ENCODE measurements around the gene GOLT1A. TPM values are rescaled to one million over a fixed set of nuclear protein-coding genes. Genes with fewer than 3 reads are reported as not detected.

GOLT1A gene
- polyA plus RNA-seq, 1 donor, result 113 TPM

GRCh38 chr1:204177133-204177532 is 36.7 kb downstream of the GOLT1A start:
- Histone ChIP-seq H3K36me3 (ENCODE audit: control insufficient read depth, insufficient read depth, low read length) (no peaks in the 10 kb centered on the region), H3K27ac (ENCODE audit: low read length) (no peak overlapping the region), H3K9me3 (ENCODE audit: control insufficient read depth, low read depth, low read length) (no peaks in the 10 kb centered on the region), H3K4me1 (ENCODE audit: control insufficient read depth, insufficient read depth, low read length) (peaks cover 8% of the 10 kb centered on the region), H3K27me3 (ENCODE audit: control insufficient read depth, insufficient read depth, low read length) (no peaks in the 10 kb centered on the region), H3K4me3 (ENCODE audit: low read length) (no peak overlapping the region)
- peak; percentile 57 to 79 for DNase-seq
- 30% methylated on average over 2 of the region's 4 CpGs for WGBS (ENCODE audit: insufficient coverage, low lambda C conversion rate)

GRCh38 chr1:204176049-204176448 is 37.7 kb downstream of the GOLT1A start:
- Histone ChIP-seq H3K27me3 (ENCODE audit: control insufficient read depth, insufficient read depth, low read length) (no peaks in the 10 kb centered on the region), H3K36me3 (ENCODE audit: control insufficient read depth, insufficient read depth, low read length) (no peaks in the 10 kb centered on the region), H3K4me3 (ENCODE audit: low read length) (no peak overlapping the region), H3K9me3 (ENCODE audit: control insufficient read depth, low read depth, low read length) (no peaks in the 10 kb centered on the region), H3K4me1 (ENCODE audit: control insufficient read depth, insufficient read depth, low read length) (peaks cover 8% of the 10 kb centered on the region), H3K27ac (ENCODE audit: low read length) (no peak overlapping the region)
- DNase-seq, result no peak
- WGBS (ENCODE audit: insufficient coverage, low lambda C conversion rate), result no CpG with 5 or more reads among the region's 5 CpGs

- no peak overlapping the region for H3K4me3 ChIP-seq (ENCODE audit: low read length)
- no peak for DNase-seq
- H3K4me1 ChIP-seq (ENCODE audit: control insufficient read depth, insufficient read depth, low read length), result peaks cover 8% of the 10 kb centered on the region
- no peaks in the 10 kb centered on the region for H3K36me3 ChIP-seq (ENCODE audit: control insufficient read depth, insufficient read depth, low read length)
- H3K27ac ChIP-seq (ENCODE audit: low read length), result no peak overlapping the region
- WGBS (ENCODE audit: insufficient coverage, low lambda C conversion rate), result 68% methylated on average over 3 of the region's 3 CpGs
- H3K27me3 ChIP-seq (ENCODE audit: control insufficient read depth, insufficient read depth, low read length), result no peaks in the 10 kb centered on the region
- H3K9me3 ChIP-seq (ENCODE audit: control insufficient read depth, low read depth, low read length), result no peaks in the 10 kb centered on the region
These were observed 38.8 kb downstream of the GOLT1A start for GRCh38 chr1:204174958-204175357.

GRCh38 chr1:204172404-204173029 is 41.3 kb downstream of the GOLT1A start:
- H3K27me3 ChIP-seq (ENCODE audit: control insufficient read depth, insufficient read depth, low read length), result no peaks in the 10 kb centered on the region
- H3K4me3 ChIP-seq (ENCODE audit: low read length), result no peak overlapping the region
- WGBS (ENCODE audit: insufficient coverage, low lambda C conversion rate), result no CpG with 5 or more reads among the region's 2 CpGs
- no peak for DNase-seq
- no peaks in the 10 kb centered on the region for H3K9me3 ChIP-seq (ENCODE audit: control insufficient read depth, low read depth, low read length)
- no peak overlapping the region for H3K27ac ChIP-seq (ENCODE audit: low read length)
- no peaks in the 10 kb centered on the region for H3K36me3 ChIP-seq (ENCODE audit: control insufficient read depth, insufficient read depth, low read length)
- H3K4me1 ChIP-seq (ENCODE audit: control insufficient read depth, insufficient read depth, low read length), result peaks cover 5% of the 10 kb centered on the region

- WGBS (ENCODE audit: insufficient coverage, low lambda C conversion rate), result no CpG with 5 or more reads among the region's 4 CpGs
- Histone ChIP-seq H3K4me1 (ENCODE audit: control insufficient read depth, insufficient read depth, low read length) (no peaks in the 10 kb centered on the region), H3K27me3 (ENCODE audit: control insufficient read depth, insufficient read depth, low read length) (no peaks in the 10 kb centered on the region), H3K27ac (ENCODE audit: low read length) (no peak overlapping the region), H3K4me3 (ENCODE audit: low read length) (no peak overlapping the region), H3K9me3 (ENCODE audit: control insufficient read depth, low read depth, low read length) (no peaks in the 10 kb centered on the region), H3K36me3 (ENCODE audit: control insufficient read depth, insufficient read depth, low read length) (no peaks in the 10 kb centered on the region)
- no peak for DNase-seq
These were observed 42.0 kb downstream of the GOLT1A start for GRCh38 chr1:204171751-204172178.

- Histone ChIP-seq H3K4me1 (ENCODE audit: control insufficient read depth, insufficient read depth, low read length) (no peaks in the 10 kb centered on the region), H3K9me3 (ENCODE audit: control insufficient read depth, low read depth, low read length) (no peaks in the 10 kb centered on the region)
- 86% methylated on average over 1 of the region's 3 CpGs for WGBS (ENCODE audit: insufficient coverage, low lambda C conversion rate)
These were observed 43.2 kb downstream of the GOLT1A start for GRCh38 chr1:204170494-204171155.

GRCh38 chr1:204169858-204170257 is 43.9 kb downstream of the GOLT1A start:
- no peaks in the 10 kb centered on the region for H3K36me3 ChIP-seq (ENCODE audit: control insufficient read depth, insufficient read depth, low read length)
- no peaks in the 10 kb centered on the region for H3K4me1 ChIP-seq (ENCODE audit: control insufficient read depth, insufficient read depth, low read length)
- H3K27me3 ChIP-seq (ENCODE audit: control insufficient read depth, insufficient read depth, low read length), result no peaks in the 10 kb centered on the region
- H3K4me3 ChIP-seq (ENCODE audit: low read length), result no peak overlapping the region
- H3K9me3 ChIP-seq (ENCODE audit: control insufficient read depth, low read depth, low read length), result no peaks in the 10 kb centered on the region
- H3K27ac ChIP-seq (ENCODE audit: low read length), result no peak overlapping the region
- no CpG with 5 or more reads among the region's 4 CpGs for whole genome bisulfite sequencing (ENCODE audit: insufficient coverage, low lambda C conversion rate)
- DNase-seq, result no peak

More at GRCh38 chr1:204170494-204171155, 43.2 kb downstream of the GOLT1A start:
- Histone ChIP-seq H3K36me3 (ENCODE audit: control insufficient read depth, insufficient read depth, low read length) (no peaks in the 10 kb centered on the region), H3K27ac (ENCODE audit: low read length) (no peak overlapping the region), H3K27me3 (ENCODE audit: control insufficient read depth, insufficient read depth, low read length) (no peaks in the 10 kb centered on the region), H3K4me3 (ENCODE audit: low read length) (no peak overlapping the region)
- no peak for DNase-seq

GRCh38 chr1:204167730-204168129 is 46.1 kb downstream of the GOLT1A start:
- no peak for DNase-seq
- Histone ChIP-seq H3K4me1 (ENCODE audit: control insufficient read depth, insufficient read depth, low read length) (no peaks in the 10 kb centered on the region), H3K36me3 (ENCODE audit: control insufficient read depth, insufficient read depth, low read length) (no peaks in the 10 kb centered on the region), H3K9me3 (ENCODE audit: control insufficient read depth, low read depth, low read length) (no peaks in the 10 kb centered on the region), H3K27me3 (ENCODE audit: control insufficient read depth, insufficient read depth, low read length) (no peaks in the 10 kb centered on the region), H3K27ac (ENCODE audit: low read length) (no peak overlapping the region), H3K4me3 (ENCODE audit: low read length) (no peak overlapping the region)
- WGBS (ENCODE audit: insufficient coverage, low lambda C conversion rate), result 100% methylated on average over 1 of the region's 5 CpGs

- no peak for DNase-seq
- H3K9me3 ChIP-seq (ENCODE audit: control insufficient read depth, low read depth, low read length), result no peaks in the 10 kb centered on the region
- H3K27me3 ChIP-seq (ENCODE audit: control insufficient read depth, insufficient read depth, low read length), result no peaks in the 10 kb centered on the region
- WGBS (ENCODE audit: insufficient coverage, low lambda C conversion rate), result no CpG with 5 or more reads among the region's 5 CpGs
- H3K4me3 ChIP-seq (ENCODE audit: low read length), result no peak within 1 kb of the TSS
- no peaks in the 10 kb centered on the region for H3K36me3 ChIP-seq (ENCODE audit: control insufficient read depth, insufficient read depth, low read length)
- H3K4me1 ChIP-seq (ENCODE audit: control insufficient read depth, insufficient read depth, low read length), result no peaks in the 10 kb centered on the region
- H3K27ac ChIP-seq (ENCODE audit: low read length), result no peak within 1 kb of the TSS
These were observed 47.6 kb downstream of the GOLT1A start, which contains the start of gene REN for GRCh38 chr1:204166219-204166618. REN (minus strand) TSS chr1:204166337; CDS start chr1:204166293, 44 bp downstream.

- WGBS (ENCODE audit: insufficient coverage, low lambda C conversion rate), result no CpG with 5 or more reads among the region's 7 CpGs
- Histone ChIP-seq H3K4me1 (ENCODE audit: control insufficient read depth, insufficient read depth, low read length) (no peaks in the 10 kb centered on the region), H3K9me3 (ENCODE audit: control insufficient read depth, low read depth, low read length) (no peaks in the 10 kb centered on the region), H3K27me3 (ENCODE audit: control insufficient read depth, insufficient read depth, low read length) (no peaks in the 10 kb centered on the region), H3K27ac (ENCODE audit: low read length) (no peak overlapping the region), H3K36me3 (ENCODE audit: control insufficient read depth, insufficient read depth, low read length) (no peaks in the 10 kb centered on the region), H3K4me3 (ENCODE audit: low read length) (no peak overlapping the region)
- DNase-seq, result peak; percentile 69 to 71
These were observed 51.2 kb downstream of the GOLT1A start for GRCh38 chr1:204162494-204163074.
